ENCODE results near the gene BAAT. TPM values are rescaled to one million over a fixed set of nuclear protein-coding genes. Genes with fewer than 3 reads are reported as not detected.

The BAAT gene
- total RNA-seq, 4 donors from 2014 or later, result not detected

GRCh38 chr9:101323129-101323528 lies 61.7 kb downstream of the BAAT start:
- no peaks in the 10 kb centered on the region for H3K27me3 ChIP-seq
- H3K4me1 ChIP-seq, result no peaks in the 10 kb centered on the region
- H3K27ac ChIP-seq, result no peak overlapping the region
- no peaks in the 10 kb centered on the region for H3K9me3 ChIP-seq
- TF ChIP-seq POLR2A (IDR thresholded peaks at IDR 0.05), result no peak
- TF ChIP-seq, protein P1, sequence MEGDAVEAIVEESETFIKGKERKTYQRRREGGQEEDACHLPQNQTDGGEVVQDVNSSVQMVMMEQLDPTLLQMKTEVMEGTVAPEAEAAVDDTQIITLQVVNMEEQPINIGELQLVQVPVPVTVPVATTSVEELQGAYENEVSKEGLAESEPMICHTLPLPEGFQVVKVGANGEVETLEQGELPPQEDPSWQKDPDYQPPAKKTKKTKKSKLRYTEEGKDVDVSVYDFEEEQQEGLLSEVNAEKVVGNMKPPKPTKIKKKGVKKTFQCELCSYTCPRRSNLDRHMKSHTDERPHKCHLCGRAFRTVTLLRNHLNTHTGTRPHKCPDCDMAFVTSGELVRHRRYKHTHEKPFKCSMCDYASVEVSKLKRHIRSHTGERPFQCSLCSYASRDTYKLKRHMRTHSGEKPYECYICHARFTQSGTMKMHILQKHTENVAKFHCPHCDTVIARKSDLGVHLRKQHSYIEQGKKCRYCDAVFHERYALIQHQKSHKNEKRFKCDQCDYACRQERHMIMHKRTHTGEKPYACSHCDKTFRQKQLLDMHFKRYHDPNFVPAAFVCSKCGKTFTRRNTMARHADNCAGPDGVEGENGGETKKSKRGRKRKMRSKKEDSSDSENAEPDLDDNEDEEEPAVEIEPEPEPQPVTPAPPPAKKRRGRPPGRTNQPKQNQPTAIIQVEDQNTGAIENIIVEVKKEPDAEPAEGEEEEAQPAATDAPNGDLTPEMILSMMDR (IDR thresholded peaks at IDR 0.05), result no peak
- no peak overlapping the region for H3K4me3 ChIP-seq
- intact Hi-C loops (cut with DNase I; ENCODE audit: low total_unique reads), result no loop called here
- no peaks in the 10 kb centered on the region for H3K36me3 ChIP-seq
- DNase-seq, result no peak

DNA sequence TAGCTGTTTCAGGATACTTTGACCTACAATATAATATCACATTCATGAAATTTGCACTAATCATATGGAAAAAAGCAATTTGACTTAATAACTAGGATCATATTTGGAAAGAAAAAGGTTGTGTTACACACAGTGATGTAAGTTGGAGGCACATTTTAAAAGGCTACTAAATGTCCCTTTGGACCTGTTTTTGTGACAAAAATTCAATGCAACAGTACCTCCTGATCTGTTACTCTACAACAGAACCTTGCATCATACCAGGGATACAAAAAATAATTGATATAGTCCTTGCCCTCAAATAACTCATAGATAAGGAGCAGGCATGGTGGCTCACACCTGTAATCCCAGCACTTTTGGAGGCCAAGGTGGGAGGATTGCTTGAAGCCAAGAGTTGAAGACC lies 67.1 kb downstream of the BAAT start:
- Histone ChIP-seq H3K36me3 (no peaks in the 10 kb centered on the region), H3K4me1 (no peaks in the 10 kb centered on the region), H3K4me3 (no peak overlapping the region), H3K27ac (no peak overlapping the region), H3K27me3 (no peaks in the 10 kb centered on the region), H3K9me3 (no peaks in the 10 kb centered on the region)
- intact Hi-C loops (cut with DNase I; ENCODE audit: low total_unique reads), result no loop called here
- TF ChIP-seq, protein P1 (IDR thresholded peaks at IDR 0.05), result no peak
- TF ChIP-seq POLR2A (IDR thresholded peaks at IDR 0.05), result no peak
- no peak for DNase-seq

- intact Hi-C loops (cut with DNase I; ENCODE audit: low total_unique reads), result no loop called here
- no peak overlapping the region for H3K4me3 ChIP-seq
- H3K27ac ChIP-seq, result no peak overlapping the region
Observed at GRCh38 chr9:101315112-101315450, 69.7 kb downstream of the BAAT start.

DNA sequence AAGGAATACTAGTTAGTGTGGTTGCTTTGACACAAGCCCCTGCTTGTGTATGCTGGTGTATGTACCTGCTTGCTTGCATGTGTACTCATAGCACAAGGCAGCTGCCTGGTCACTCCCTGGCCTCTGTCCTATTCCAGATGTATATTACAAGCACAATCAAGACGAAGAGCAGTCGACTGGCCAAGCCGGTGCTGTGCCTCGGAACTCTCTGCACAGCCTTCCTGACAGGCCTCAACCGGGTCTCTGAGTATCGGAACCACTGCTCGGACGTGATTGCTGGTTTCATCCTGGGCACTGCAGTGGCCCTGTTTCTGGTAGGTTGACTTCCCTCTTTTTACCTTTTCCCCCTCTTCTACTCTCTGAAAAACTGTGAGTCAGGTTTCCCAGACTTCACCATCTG lies 72.1 kb downstream of the BAAT start:
- Histone ChIP-seq H3K36me3 (no peaks in the 10 kb centered on the region), H3K27ac (no peak overlapping the region), H3K27me3 (no peaks in the 10 kb centered on the region), H3K9me3 (no peaks in the 10 kb centered on the region), H3K4me3 (no peak overlapping the region), H3K4me1 (no peaks in the 10 kb centered on the region)
- intact Hi-C loops (cut with DNase I; ENCODE audit: low total_unique reads), result no loop called here
- TF ChIP-seq, protein P1 (IDR thresholded peaks at IDR 0.05), result no peak
- no peak for TF ChIP-seq POLR2A (IDR thresholded peaks at IDR 0.05)
- no peak for DNase-seq

More at GRCh38 chr9:101315112-101315450, 69.7 kb downstream of the BAAT start:
- TF ChIP-seq, protein P1 (IDR thresholded peaks at IDR 0.05), result no peak
- Histone ChIP-seq H3K9me3 (no peaks in the 10 kb centered on the region), H3K4me1 (no peaks in the 10 kb centered on the region), H3K36me3 (no peaks in the 10 kb centered on the region), H3K27me3 (no peaks in the 10 kb centered on the region)
- no peak for DNase-seq

DNA sequence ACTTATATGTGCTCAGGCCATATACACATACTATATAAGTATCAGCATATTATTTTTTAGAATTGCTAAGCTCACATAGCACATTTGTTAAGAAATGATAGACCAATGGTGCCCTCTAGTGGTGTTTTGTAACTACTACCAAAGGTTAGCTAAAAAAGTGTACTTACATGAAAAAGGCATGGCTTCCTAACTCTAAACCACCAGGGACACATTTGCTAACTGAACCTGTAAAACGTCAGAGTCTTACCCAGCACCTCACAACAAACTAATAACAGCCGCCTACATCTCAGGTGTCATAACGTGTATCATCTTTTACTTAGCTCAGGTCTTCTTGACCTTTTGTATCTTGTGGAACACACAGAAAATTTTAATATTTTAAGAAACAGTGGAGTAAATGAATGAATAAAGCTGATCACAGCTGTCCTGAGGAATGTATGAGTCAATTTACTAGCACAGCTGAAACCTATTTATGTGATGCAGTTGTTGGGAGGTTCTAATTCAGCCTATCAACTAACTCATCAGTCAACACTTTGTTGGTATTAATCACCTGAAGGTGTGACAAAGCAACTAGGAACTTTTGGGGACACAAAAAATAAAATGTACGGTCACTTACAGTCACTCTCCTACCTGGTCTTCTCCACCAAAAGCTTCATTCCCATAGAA lies 72.9 kb downstream of the BAAT start:
- TF ChIP-seq, protein P1 (IDR thresholded peaks at IDR 0.05), result peak; percentile 52 to 67 (median 64)
- no peak for TF ChIP-seq POLR2A (IDR thresholded peaks at IDR 0.05)
- no peak overlapping the region for H3K27ac ChIP-seq
- H3K4me1 ChIP-seq, result no peaks in the 10 kb centered on the region
- no peaks in the 10 kb centered on the region for H3K27me3 ChIP-seq
- intact Hi-C loops (cut with DNase I; ENCODE audit: low total_unique reads), result no loop called here
- DNase-seq, result no peak
- H3K4me3 ChIP-seq, result no peak overlapping the region
- no peaks in the 10 kb centered on the region for H3K36me3 ChIP-seq
- no peaks in the 10 kb centered on the region for H3K9me3 ChIP-seq
